GM18907 (cell line): ENCODE results near the gene FHIT.

Experiments used
- ATAC-seq: cut with Tn5 transposase; IDR thresholded peaks from one replicate; pipeline ENCODE4 v1.9.1; 2021; ENCODE audit warnings: mild to moderate bottlenecking, moderate library complexity; ENCODE audit not compliant: unreplicated experiment

Gene FHIT

GRCh38 chr3:60652829-60653228 lies 598.4 kb downstream of the FHIT start:
- ATAC-seq, result no peak

GRCh38 chr3:60651799-60652198 lies 599.5 kb downstream of the FHIT start:
- ATAC-seq, result no peak

GRCh38 chr3:60650171-60650570 lies 601.1 kb downstream of the FHIT start:
- ATAC-seq, result no peak

GRCh38 chr3:60645801-60646200 lies 605.5 kb downstream of the FHIT start:
- ATAC-seq, result no peak

- ATAC-seq, result no peak
These were observed 607.4 kb downstream of the FHIT start for GRCh38 chr3:60643831-60644230.

GRCh38 chr3:60641354-60641753 lies 609.9 kb downstream of the FHIT start:
- ATAC-seq, result no peak

GRCh38 chr3:60636846-60637245 lies 614.4 kb downstream of the FHIT start:
- ATAC-seq, result no peak

GRCh38 chr3:60633644-60634043 lies 617.6 kb downstream of the FHIT start:
- ATAC-seq, result no peak

GRCh38 chr3:60631509-60631908 lies 619.7 kb downstream of the FHIT start:
- ATAC-seq, result no peak

GRCh38 chr3:60630953-60631352 lies 620.3 kb downstream of the FHIT start:
- ATAC-seq, result no peak

GRCh38 chr3:60629816-60630215 lies 621.4 kb downstream of the FHIT start:
- no peak for ATAC-seq

GRCh38 chr3:60622349-60622748 lies 628.9 kb downstream of the FHIT start:
- no peak for ATAC-seq

GRCh38 chr3:60617188-60617587 lies 634.1 kb downstream of the FHIT start:
- no peak for ATAC-seq

GRCh38 chr3:60613769-60614303 lies 637.4 kb downstream of the FHIT start:
- ATAC-seq, result no peak

GRCh38 chr3:60610441-60611112 lies 640.7 kb downstream of the FHIT start:
- no peak for ATAC-seq

- no peak for ATAC-seq
These were observed 641.8 kb downstream of the FHIT start for GRCh38 chr3:60609446-60609845.

- ATAC-seq, result no peak
These were observed 647.4 kb downstream of the FHIT start for GRCh38 chr3:60603860-60604259.

GRCh38 chr3:60600848-60601247 lies 650.4 kb downstream of the FHIT start:
- ATAC-seq, result no peak

GRCh38 chr3:60599586-60599985 lies 651.7 kb downstream of the FHIT start:
- ATAC-seq, result no peak

- no peak for ATAC-seq
These were observed 652.6 kb downstream of the FHIT start for GRCh38 chr3:60598671-60599070.

- no peak for ATAC-seq
These were observed 657.2 kb downstream of the FHIT start for GRCh38 chr3:60594025-60594424.

- ATAC-seq, result no peak
These were observed 660.0 kb downstream of the FHIT start for GRCh38 chr3:60591267-60591666.

GRCh38 chr3:60588806-60589205 lies 662.4 kb downstream of the FHIT start:
- ATAC-seq, result no peak
